Activated T-helper 9 cell treated with anti-CD3 and anti-CD28 coated beads, Interleukin-2, amount 50 U/mL, for 16 hours (primary cell): Measurements from ENCODE around the gene SASS6.
A peak's percentile ranks its signal among the peaks of the same experiment; 100 is the strongest.

Experiments used
- DNase-seq: peaks from one replicate; pipeline ENCODE4 v3.0.0-alpha.2; 2020; ENCODE audit warnings: low read depth

The SASS6 gene, protein sequence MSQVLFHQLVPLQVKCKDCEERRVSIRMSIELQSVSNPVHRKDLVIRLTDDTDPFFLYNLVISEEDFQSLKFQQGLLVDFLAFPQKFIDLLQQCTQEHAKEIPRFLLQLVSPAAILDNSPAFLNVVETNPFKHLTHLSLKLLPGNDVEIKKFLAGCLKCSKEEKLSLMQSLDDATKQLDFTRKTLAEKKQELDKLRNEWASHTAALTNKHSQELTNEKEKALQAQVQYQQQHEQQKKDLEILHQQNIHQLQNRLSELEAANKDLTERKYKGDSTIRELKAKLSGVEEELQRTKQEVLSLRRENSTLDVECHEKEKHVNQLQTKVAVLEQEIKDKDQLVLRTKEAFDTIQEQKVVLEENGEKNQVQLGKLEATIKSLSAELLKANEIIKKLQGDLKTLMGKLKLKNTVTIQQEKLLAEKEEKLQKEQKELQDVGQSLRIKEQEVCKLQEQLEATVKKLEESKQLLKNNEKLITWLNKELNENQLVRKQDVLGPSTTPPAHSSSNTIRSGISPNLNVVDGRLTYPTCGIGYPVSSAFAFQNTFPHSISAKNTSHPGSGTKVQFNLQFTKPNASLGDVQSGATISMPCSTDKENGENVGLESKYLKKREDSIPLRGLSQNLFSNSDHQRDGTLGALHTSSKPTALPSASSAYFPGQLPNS

GRCh38 chr1:100132566-100133477 lies at the start of gene SASS6, which contains the start of gene TRMT13:
Gene SASS6, minus strand, starts transcription at chr1:100132930. Its CDS starts 116 bp downstream, at chr1:100132814.
Gene TRMT13, plus strand, starts transcription at chr1:100133163. Its CDS starts 6 bp downstream, at chr1:100133169.
- peak; percentile 90 for DNase-seq

DNA sequence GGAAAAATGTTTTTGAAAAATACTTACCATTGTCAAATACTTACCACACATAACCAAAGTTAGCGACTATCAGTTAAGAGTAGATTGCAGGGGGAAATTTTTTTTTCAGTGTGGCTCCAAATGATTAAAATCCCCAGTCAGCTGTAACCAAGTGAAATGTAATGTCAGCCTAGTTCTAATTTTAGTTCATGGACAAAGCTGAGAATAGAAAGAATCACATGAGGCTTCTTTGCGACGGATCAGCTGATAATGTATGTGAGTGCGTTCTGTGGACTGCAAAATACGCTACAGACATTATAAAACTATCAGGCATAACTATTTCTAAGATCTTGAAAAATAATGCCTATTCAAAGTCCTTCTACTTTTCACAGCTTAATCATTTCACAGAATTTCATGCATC lies 45.4 kb upstream of the SASS6 start, which contains the start of gene LRRC39:
Gene LRRC39 (minus strand): TSS at position 166 of the 400 bp plus-strand sequence. CDS start 9,740 bp downstream, outside the sequence.
- DNase-seq, result no peak

DNA sequence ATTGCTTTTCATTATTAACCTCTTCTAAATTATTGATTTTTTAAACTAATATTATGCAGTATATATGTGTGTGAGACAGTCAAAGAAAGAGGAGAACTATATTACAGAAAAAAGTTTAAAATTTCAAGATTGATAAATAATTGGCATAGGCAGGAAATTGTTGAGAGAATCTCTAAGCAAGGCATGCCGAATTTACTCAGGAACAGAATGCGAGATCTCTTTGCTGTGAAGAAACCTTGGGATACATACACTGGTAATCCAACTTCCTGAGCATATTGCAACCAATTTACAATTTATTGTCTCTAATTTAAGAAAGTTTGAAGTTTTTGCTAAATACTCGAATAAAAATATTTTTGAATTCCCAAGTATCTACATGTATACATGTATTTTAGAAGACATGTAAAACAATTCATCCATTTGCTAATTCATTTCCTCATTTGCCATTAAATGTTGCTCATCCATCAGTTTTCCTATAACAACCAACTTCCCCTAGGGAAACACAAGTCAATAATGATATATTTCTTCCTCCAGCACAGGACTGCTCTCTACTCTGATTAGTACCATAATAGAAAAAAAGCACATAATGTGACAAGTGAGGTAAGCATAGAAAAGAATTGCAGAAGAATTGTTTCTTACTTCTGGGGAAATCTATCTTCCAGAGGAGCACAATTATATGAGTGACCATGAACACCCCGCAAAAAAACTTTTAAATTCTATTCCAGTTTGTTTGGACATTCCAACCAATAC lies 44.7 kb upstream of the SASS6 start:
- no peak for DNase-seq

GRCh38 chr1:100168051-100168450 lies 35.3 kb upstream of the SASS6 start:
- DNase-seq, result no peak

- no peak for DNase-seq
These were observed 32.0 kb upstream of the SASS6 start for GRCh38 chr1:100164702-100165101.

DNA sequence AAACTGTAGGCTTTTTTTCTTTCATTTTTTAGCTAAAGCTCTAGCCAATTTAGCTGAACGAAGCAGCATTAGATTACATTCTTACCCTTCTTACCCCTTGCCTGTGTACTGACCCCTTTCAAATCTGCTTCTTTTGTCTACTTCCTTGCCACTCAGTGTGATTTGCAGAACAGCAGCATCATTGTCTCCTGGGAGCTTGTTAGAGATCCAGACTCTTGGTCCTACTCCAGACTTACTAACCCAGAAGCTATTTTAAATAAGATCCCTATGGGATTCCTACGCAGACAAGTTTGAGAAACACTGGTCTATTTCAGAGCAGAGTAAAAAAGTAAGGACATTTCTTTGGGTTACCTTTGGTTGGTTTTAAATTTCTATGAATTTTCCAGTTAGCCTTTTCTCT lies 31.5 kb upstream of the SASS6 start:
- no peak for DNase-seq

DNA sequence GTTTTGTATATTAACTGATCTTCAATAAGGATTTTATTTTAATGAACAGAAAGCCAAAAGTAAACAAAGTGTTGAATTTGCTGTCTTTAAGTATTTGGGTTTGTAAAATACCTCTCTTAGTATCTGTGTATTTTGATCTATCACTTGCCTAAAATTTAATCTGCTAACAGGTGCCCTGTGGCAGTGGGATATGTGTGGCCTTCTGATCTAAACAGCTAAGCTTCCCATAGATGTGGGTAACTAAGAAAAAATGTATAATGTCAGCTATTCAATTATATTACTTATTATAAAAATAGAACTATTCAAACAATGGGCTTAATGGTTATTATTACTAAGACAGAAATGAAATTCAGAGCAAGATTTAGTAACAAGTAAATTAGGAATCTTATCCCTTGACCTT lies 30.2 kb upstream of the SASS6 start:
- no peak for DNase-seq

DNA sequence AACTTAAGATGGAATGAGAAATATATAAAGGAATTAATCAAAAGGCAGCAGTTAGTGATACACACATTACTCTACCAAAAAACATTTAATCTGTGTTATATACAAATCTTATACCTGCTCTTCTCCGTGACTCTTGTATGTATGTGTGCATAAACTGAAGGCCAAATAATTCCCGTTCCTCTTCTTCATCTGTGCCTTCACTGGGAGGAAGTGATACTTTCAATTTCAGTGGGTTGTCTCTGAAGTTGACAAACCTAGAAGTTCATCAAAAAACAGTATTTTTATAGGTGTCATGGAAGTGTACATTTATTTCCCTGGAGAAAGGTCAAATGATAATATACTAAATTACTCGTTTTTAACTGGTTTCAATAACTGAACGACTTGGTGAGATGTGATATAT lies 19.5 kb upstream of the SASS6 start:
- no peak for DNase-seq

DNA sequence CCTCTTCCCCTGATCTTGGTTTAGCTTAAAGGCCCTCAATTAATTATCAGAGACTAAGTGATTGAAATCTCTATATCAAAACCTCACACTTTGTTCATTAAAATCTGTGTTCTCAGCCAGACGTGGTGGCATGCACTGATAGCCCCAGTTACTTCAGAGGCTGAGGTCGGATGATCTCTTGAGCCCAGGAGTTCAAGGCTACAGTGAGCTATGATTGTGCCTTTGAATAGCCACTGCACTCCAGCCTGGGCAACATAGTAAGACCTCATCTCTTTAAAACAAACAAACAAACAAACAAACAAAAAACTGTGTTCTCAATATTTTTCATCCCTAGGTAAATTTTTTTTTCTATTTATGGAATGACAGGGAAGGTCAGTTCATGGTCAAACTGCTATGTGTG lies 18.9 kb upstream of the SASS6 start:
- DNase-seq, result no peak

DNA sequence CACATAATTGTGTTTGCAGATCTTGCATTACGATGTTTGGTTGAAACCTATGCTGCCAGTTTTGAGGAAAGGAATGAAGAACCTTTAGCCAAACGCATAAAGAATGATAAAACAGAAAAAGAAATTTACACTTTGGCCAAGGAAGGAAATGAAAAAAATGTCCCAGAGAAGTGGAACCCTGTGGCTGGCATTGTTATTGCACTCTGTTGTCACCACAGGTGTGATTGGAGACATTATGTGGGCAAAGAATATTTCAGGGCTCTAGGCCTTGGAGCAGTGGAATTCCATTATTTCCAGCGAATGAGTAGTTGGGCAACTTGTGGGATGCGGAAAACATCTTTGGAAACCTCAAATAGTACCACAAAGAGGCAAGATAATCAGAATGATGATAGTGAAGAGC lies 15.1 kb upstream of the SASS6 start:
- DNase-seq, result no peak

- no peak for DNase-seq
These were observed 14.2 kb upstream of the SASS6 start for GRCh38 chr1:100146958-100147357.

DNA sequence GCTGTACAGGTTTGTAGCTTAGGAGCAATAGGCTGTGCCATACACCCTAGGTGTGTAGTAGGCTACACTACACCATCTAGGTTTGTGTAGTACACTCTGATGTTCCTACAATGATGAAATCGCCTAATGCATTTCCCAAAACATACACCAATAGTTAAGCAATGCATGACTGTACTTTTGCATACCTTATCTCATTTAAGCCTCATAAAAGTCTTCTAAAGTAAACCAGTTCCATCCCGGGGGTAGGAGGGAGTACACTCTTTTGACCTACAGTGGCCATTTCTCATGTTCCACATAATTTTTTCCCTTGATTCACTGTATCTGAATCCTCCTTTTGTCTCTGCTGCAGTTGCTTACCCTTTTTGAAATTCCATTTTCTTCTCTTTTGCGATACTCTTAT lies 12.4 kb upstream of the SASS6 start:
- no peak for DNase-seq

DNA sequence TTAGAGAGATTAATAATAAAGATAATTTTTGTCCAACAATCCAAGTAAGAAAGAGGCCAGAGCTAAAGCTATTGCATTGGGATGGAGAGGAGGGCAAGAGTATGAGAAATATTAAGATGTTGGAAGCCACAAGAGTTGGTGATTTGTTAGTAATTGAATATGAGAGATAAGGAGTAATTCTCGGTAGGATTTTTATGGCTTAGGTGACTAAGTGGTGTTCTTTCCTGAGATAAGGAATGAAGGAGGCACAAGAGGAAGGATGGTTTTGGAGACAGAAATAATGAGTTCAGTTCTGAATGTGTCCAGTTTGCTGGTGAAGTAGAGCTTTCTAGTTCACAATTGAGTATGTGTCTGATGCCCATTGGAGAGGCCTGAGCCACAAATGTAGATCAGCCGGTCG lies 9.6 kb upstream of the SASS6 start:
- no peak for DNase-seq

- DNase-seq, result no peak
These were observed 8.5 kb upstream of the SASS6 start for GRCh38 chr1:100141192-100141591.

DNA sequence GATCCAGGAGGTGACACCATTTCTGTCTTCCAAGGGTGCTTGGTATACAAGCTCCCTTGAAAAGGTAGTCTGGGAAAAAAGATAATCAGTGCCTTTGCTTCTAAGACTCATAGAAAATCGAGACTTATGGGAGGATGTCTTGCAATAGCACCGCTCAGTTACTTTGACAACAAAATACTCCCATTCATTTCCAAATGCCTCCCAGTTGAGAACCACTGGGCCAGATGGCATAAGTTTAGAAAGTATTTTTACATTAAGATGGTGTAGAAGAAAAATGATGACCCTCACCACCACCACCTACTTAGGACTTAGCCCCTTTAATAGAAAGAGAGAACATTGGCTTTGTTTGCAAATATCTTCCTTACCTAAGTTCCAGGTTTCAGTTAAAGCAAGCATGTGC lies 4.9 kb upstream of the SASS6 start:
- no peak for DNase-seq

DNA sequence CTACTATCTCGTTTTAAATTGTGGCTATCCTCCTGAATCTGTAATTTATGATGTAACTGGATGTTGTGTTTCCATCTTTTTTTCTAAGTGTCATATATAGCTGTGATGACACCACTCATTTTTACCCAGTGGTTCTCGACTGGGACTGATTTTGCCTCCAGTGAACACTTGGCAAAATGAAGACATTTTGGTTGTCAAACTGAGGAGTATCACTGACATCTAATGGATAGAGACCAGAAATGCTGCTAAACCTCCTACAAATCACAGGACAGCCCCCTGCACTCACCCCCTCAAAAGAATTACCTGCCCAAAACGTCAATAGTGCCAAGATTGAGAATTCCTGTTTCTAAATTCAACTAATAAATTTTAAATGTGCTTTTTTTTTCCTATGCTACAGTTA lies 2.1 kb upstream of the SASS6 start:
- no peak for DNase-seq

GRCh38 chr1:100131623-100132022 lies 1.1 kb downstream of the SASS6 start:
- DNase-seq, result no peak

DNA sequence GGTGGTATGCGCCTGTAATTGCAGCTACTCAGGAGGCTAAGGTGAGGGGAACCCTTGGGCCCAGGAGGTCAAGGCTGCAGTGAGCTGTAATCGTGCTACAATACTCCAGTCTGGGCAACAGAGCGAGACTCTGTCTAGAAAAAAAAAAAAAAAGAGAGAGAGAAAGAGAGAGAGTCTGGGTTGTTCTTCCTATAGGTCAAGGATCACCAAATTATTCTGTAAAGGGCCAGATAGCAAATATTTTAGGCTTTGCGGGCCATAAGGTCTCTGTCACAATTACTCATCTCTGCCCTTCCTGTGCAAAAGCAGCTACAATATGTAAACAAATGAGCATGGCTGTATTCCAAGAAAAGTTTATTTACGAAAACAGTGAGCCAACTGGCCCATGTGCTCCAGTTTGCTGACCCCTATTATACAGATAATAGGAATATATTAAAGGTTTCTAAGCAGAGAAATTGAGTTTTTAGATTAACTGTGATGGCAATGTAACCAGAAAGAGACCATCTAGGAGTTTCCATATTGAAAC lies 2.1 kb downstream of the SASS6 start:
- no peak for DNase-seq

DNA sequence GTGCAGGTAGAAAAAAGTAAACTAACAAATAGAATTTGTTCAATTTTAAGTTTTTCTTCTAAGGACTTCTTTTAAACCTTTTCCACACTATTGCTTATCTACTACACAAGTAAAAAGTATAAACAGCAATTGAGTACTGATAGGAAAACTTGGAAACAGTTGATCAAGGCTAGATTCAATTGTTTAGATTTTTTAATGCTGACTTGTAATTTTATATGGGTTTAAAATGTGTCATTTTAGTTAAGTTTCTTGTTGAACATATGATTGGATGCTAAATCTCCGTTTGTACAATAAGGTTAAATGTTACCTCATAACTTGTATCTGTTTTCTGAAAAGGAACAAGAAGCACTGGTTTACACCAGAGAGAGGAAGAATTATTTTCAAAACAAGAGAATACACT lies 5.5 kb downstream of the SASS6 start:
- no peak for DNase-seq

- no peak for DNase-seq
These were observed 10.6 kb downstream of the SASS6 start for GRCh38 chr1:100122177-100122576.

GRCh38 chr1:100115524-100115923 lies 17.2 kb downstream of the SASS6 start:
- DNase-seq, result no peak
